CD4-positive, alpha-beta memory T cell (primary cell): Measurements from ENCODE around the gene BPIFB6. TPM values are rescaled to one million over a fixed set of nuclear protein-coding genes. Genes with fewer than 3 reads are reported as not detected.
"Not testable (repeated sequence)": the region's sequence is repeated elsewhere in the genome, so short reads cannot be mapped to it uniquely, and the experiment has no call there.

Source experiments
- CTCF ChIA-PET: fragments of 350-600 bp; sonication (Branson Sonifier 250); formaldehyde crosslinking; loops from one replicate; lab custom pipeline; 2021; ENCODE audit warnings: inconsistent platforms; ENCODE audit not compliant: partially characterized antibody; lab: Charles Lee
- POLR2A ChIA-PET: fragments of 350-600 bp; sonication (Branson Sonifier 250); formaldehyde crosslinking; loops from one replicate; lab custom pipeline; 2021; ENCODE audit not compliant: partially characterized antibody; lab: Charles Lee
- DNase-seq, 5 donors: peaks; one replicate each; pipeline versions ENCODE4 v3.0.0 to v3.0.0-alpha.2; 2020 to 2022; ENCODE audit warnings: mixed read lengths in 1 of 5
- H3K27ac ChIP-seq: one replicate; pipeline ENCODE4 v1.7.0; 2013; ENCODE audit warnings: low read depth, low read length
- H3K27me3 ChIP-seq: 2 replicates; pipeline ENCODE4 v1.7.0; 2013; ENCODE audit warnings: mild to moderate bottlenecking, low read length, moderate library complexity; ENCODE audit not compliant: insufficient read depth
- H3K36me3 ChIP-seq: 2 replicates; pipeline ENCODE4 v1.7.0; 2013; ENCODE audit warnings: mild to moderate bottlenecking, low read length, moderate library complexity; ENCODE audit not compliant: insufficient read depth
- H3K4me1 ChIP-seq: 2 replicates; pipeline ENCODE4 v1.7.0; 2013; ENCODE audit warnings: mild to moderate bottlenecking, low read length, moderate library complexity; ENCODE audit not compliant: insufficient read depth
- H3K4me3 ChIP-seq, 2 donors: one replicate each; pipeline ENCODE4 v1.7.0; 2013; ENCODE audit warnings: low read length in 2 of 2, mild to moderate bottlenecking in 1 of 2
- H3K9me3 ChIP-seq, 2 donors: one replicate each; pipeline ENCODE4 v1.7.0; 2013; ENCODE audit warnings: low read length in 2 of 2, control low read depth in 1 of 2; ENCODE audit not compliant: control insufficient read depth in 1 of 2
- H3K27ac Mint-ChIP-seq, 7 donors: one replicate each; pipeline ENCODE4 v1.8.0; 2020 to 2021; ENCODE audit warnings: mixed read lengths in 7 of 7, mild to moderate bottlenecking in 6 of 7, inconsistent platforms in 3 of 7, moderate library complexity in 3 of 7
- H3K27me3 Mint-ChIP-seq, 2 donors: one replicate each; pipeline ENCODE4 v1.8.0; 2020 to 2021; ENCODE audit warnings: mixed read lengths in 2 of 2
- H3K36me3 Mint-ChIP-seq, 2 donors: one replicate each; pipeline ENCODE4 v1.8.0; 2020 to 2021; ENCODE audit warnings: mixed read lengths in 2 of 2, inconsistent platforms in 1 of 2, mild to moderate bottlenecking in 1 of 2
- H3K4me1 Mint-ChIP-seq, 4 donors: one replicate each; pipeline ENCODE4 v1.8.0; 2020 to 2021; ENCODE audit warnings: mixed read lengths in 4 of 4, mild to moderate bottlenecking in 1 of 4
- H3K4me3 Mint-ChIP-seq, 8 donors: one replicate each; pipeline ENCODE4 v1.8.0; 2020 to 2021; ENCODE audit warnings: mixed read lengths in 8 of 8, mild to moderate bottlenecking in 7 of 8, moderate library complexity in 6 of 8, inconsistent platforms in 3 of 8
- H3K9me3 Mint-ChIP-seq, 8 donors: one replicate each; pipeline ENCODE4 v1.8.0; 2020 to 2021; ENCODE audit warnings: mixed read lengths in 8 of 8, mild to moderate bottlenecking in 5 of 8, inconsistent platforms in 3 of 8, moderate library complexity in 1 of 8
- intact Hi-C: fragments of 100-400 bp; cut with micrococcal nuclease; formaldehyde crosslinking; loops from one replicate; pipeline ENCODE4 v1.15.1; 2023
- polyA plus RNA-seq, 2 donors: library from polyadenylated mRNA; unstranded; fragments of 300-500 nt; fragmentation: Illumina TruSeq; gene quantifications; one replicate each; pipeline ENCODE4 v1.2.3, GENCODE V29; 2021
- total RNA-seq, 2 experiments: library from RNA; stranded (reverse); gene quantifications; one replicate each; pipeline ENCODE4 v1.2.3, GENCODE V29; 2021

BPIFB6 gene
- total and polyA plus RNA-seq, 4 experiments from 2014 or later = not detected

GRCh38 chr20:33045129-33045721 is 13.8 kb downstream of the BPIFB6 start:
- peaks cover 0 to 22% (median 17%) of the 10 kb centered on the region in 8 donors for H3K9me3 Mint-ChIP-seq
- H3K36me3 Mint-ChIP-seq, H3K9me3 ChIP-seq, H3K27me3 ChIP-seq, H3K4me1 Mint-ChIP-seq, H3K27me3 Mint-ChIP-seq, H3K27ac ChIP-seq, POLR2A ChIA-PET, H3K4me1 ChIP-seq, DNase-seq, H3K4me3 ChIP-seq, H3K27ac Mint-ChIP-seq, CTCF ChIA-PET, intact Hi-C loops, H3K4me3 Mint-ChIP-seq, H3K36me3 ChIP-seq: not testable (repeated sequence)

- intact Hi-C loops = no loop called here
- Mint-ChIP-seq H3K4me3 (no peak overlapping the region), H3K27me3 (no peaks in the 10 kb centered on the region), H3K9me3 (peaks cover 0 to 22% (median 17%) of the 10 kb centered on the region in 8 donors), H3K36me3 (no peaks in the 10 kb centered on the region), H3K4me1 (peaks cover 0 to 1% (median under 1%) of the 10 kb centered on the region in 4 donors), H3K27ac (peak overlapping the region in 1 of 7 donors; percentile 5)
- H3K27me3 ChIP-seq = no peaks in the 10 kb centered on the region
- no peak overlapping the region for H3K27ac ChIP-seq
- ChIA-PET POLR2A (no interaction called here), CTCF (no interaction called here)
- H3K36me3 ChIP-seq = no peaks in the 10 kb centered on the region
- H3K9me3 ChIP-seq = peaks cover 0 to 4% of the 10 kb centered on the region in 2 donors
- no peaks in the 10 kb centered on the region for H3K4me1 ChIP-seq
- no peak for DNase-seq
- no peak overlapping the region for H3K4me3 ChIP-seq
Observed at GRCh38 chr20:33046412-33046811, 15.0 kb downstream of the BPIFB6 start.

- CTCF ChIA-PET = no interaction called here
- DNase-seq = no peak
- H3K36me3 ChIP-seq = no peaks in the 10 kb centered on the region
- Mint-ChIP-seq H3K4me3 (no peak overlapping the region), H3K27me3 (no peaks in the 10 kb centered on the region), H3K36me3 (no peaks in the 10 kb centered on the region), H3K9me3 (peaks cover 0 to 4% (median 1%) of the 10 kb centered on the region in 8 donors), H3K4me1 (peaks cover 0 to 3% (median 1%) of the 10 kb centered on the region in 4 donors), H3K27ac (peak overlapping the region in 3 of 7 donors; percentile 7 to 59 (median 37))
- H3K4me3 ChIP-seq = no peak overlapping the region
- no peaks in the 10 kb centered on the region for H3K27me3 ChIP-seq
- H3K9me3 ChIP-seq = no peaks in the 10 kb centered on the region
- no peaks in the 10 kb centered on the region for H3K4me1 ChIP-seq
- POLR2A ChIA-PET = no interaction called here
- no peak overlapping the region for H3K27ac ChIP-seq
- intact Hi-C loops = no loop called here
Observed at GRCh38 chr20:33051333-33051732, 19.9 kb downstream of the BPIFB6 start.

- CTCF ChIA-PET = no interaction called here
- Histone ChIP-seq H3K9me3 (no peaks in the 10 kb centered on the region), H3K27ac (no peak within 1 kb of the TSS), H3K4me3 (no peak within 1 kb of the TSS), H3K36me3 (no peaks in the 10 kb centered on the region), H3K4me1 (no peaks in the 10 kb centered on the region), H3K27me3 (no peaks in the 10 kb centered on the region)
- Mint-ChIP-seq H3K4me1 (peaks cover 0 to 3% (median 3%) of the 10 kb centered on the region in 4 donors), H3K4me3 (no peak within 1 kb of the TSS), H3K27ac (peak within 1 kb of the TSS in 1 of 7 donors; percentile 32), H3K27me3 (no peaks in the 10 kb centered on the region), H3K9me3 (no peaks in the 10 kb centered on the region), H3K36me3 (no peaks in the 10 kb centered on the region)
- no peak for DNase-seq
- POLR2A ChIA-PET = no interaction called here
- intact Hi-C loops = no loop called here
Observed at GRCh38 chr20:33053291-33054106, 22.1 kb downstream of the BPIFB6 start, which contains the start of gene BPIFB3. TSS of gene BPIFB3 (plus strand) at chr20:33053903. CDS start at chr20:33055436, 1,533 bp downstream.

- Histone ChIP-seq H3K9me3 (no peaks in the 10 kb centered on the region), H3K4me3 (no peak overlapping the region), H3K27me3 (no peaks in the 10 kb centered on the region), H3K4me1 (no peaks in the 10 kb centered on the region), H3K27ac (no peak overlapping the region), H3K36me3 (no peaks in the 10 kb centered on the region)
- intact Hi-C loops = no loop called here
- Mint-ChIP-seq H3K9me3 (no peaks in the 10 kb centered on the region), H3K27ac (peak overlapping the region in 1 of 7 donors; percentile 32), H3K36me3 (no peaks in the 10 kb centered on the region), H3K27me3 (no peaks in the 10 kb centered on the region), H3K4me3 (no peak overlapping the region), H3K4me1 (peaks cover 0 to 3% (median 3%) of the 10 kb centered on the region in 4 donors)
- ChIA-PET CTCF (no interaction called here), POLR2A (no interaction called here)
- no peak for DNase-seq
Observed at GRCh38 chr20:33054381-33054780, 22.9 kb downstream of the BPIFB6 start.

- Mint-ChIP-seq H3K36me3 (no peaks in the 10 kb centered on the region), H3K27ac (peak overlapping the region in 1 of 7 donors; percentile 19), H3K4me1 (peaks cover 0 to 3% (median 3%) of the 10 kb centered on the region in 4 donors), H3K27me3 (no peaks in the 10 kb centered on the region), H3K9me3 (no peaks in the 10 kb centered on the region), H3K4me3 (no peak overlapping the region)
- H3K36me3 ChIP-seq = no peaks in the 10 kb centered on the region
- intact Hi-C loops = no loop called here
- H3K27ac ChIP-seq = no peak overlapping the region
- H3K9me3 ChIP-seq = no peaks in the 10 kb centered on the region
- no peaks in the 10 kb centered on the region for H3K27me3 ChIP-seq
- no peak overlapping the region for H3K4me3 ChIP-seq
- no peak for DNase-seq
- ChIA-PET CTCF (no interaction called here), POLR2A (no interaction called here)
- H3K4me1 ChIP-seq = no peaks in the 10 kb centered on the region
Observed at GRCh38 chr20:33054791-33055190, 23.3 kb downstream of the BPIFB6 start.

GRCh38 chr20:33059136-33059535 is 27.7 kb downstream of the BPIFB6 start:
- POLR2A ChIA-PET = no interaction called here
- intact Hi-C loops = no loop called here
- Mint-ChIP-seq H3K4me3 (no peak overlapping the region), H3K36me3 (no peaks in the 10 kb centered on the region), H3K27me3 (no peaks in the 10 kb centered on the region), H3K4me1 (peaks cover 0 to 3% (median 2%) of the 10 kb centered on the region in 4 donors), H3K27ac (no peak overlapping the region), H3K9me3 (no peaks in the 10 kb centered on the region)
- Histone ChIP-seq H3K27ac (no peak overlapping the region), H3K36me3 (no peaks in the 10 kb centered on the region), H3K27me3 (no peaks in the 10 kb centered on the region), H3K9me3 (no peaks in the 10 kb centered on the region), H3K4me3 (no peak overlapping the region), H3K4me1 (no peaks in the 10 kb centered on the region)
- CTCF ChIA-PET = interaction anchor here (1.2 kb wide), 1 partner anchor 37 kb away, joined by 3 read pairs; no protein-coding TSS in a partner anchor
- no peak for DNase-seq
